ENCODE results near the gene LLCFC1. TPM values are rescaled to one million over a fixed set of nuclear protein-coding genes. Genes with fewer than 3 reads are reported as not detected.

LLCFC1 gene
- total RNA-seq, 1 experiment from 2014 or later, result not detected

DNA sequence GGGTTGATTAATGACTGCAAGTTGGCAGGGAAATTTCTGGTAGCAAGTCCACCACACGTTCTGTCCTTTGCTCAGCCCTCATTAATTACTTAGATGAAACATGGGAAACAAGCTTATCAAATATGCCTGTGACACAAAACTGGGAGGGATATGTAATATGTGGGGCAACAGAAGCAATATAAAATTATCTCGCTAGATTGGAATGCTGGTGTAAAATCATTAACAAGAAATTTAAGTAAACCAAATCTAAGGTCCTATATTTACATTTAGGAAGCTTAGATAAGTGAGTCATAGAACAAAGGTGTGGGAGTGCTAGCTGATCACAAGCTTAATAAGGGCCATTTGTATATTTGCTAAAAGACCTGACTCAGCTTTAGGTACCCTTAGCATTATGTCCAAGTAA, 29.3 kb upstream of the LLCFC1 start:
- no peak for DNase-seq (ENCODE audit: low spot score)

DNA sequence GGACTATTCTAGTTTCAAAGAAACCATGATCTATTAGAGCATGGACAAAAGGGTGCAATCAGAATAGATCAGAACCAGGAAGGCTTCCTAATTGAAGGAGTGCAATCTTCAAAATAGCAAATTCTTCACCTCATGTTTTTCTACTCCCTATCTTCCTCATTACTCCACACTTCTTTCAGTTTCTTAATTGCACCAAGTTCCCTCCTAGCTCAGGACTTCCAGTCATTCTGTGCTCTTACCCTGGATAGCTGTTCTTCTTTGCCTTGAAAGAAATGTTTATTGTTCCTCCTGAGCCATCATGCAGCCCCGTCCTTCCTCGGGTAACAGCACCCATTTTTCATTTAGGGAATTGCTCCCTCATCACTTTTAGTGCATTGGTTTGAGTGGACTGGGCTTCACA, 28.8 kb upstream of the LLCFC1 start:
- DNase-seq (ENCODE audit: low spot score), result no peak

DNA sequence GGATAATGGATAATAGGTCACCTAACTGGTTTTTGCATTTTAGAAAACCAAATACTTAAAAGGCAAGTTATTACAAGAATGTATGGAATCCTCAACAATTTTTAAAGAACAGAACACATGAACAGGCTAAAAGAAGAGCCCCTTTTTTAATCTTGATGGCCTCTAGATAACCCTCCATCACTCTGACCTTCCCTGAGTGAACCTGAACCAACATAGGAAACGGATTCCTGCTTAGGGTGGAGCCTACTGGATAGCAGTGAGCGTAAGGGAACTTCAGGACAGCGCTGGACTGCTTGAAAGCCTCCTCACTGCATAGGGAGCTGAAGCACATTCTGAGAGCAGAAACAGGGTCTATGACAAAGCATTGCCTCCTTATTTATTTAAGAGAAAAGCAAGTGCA, 26.2 kb upstream of the LLCFC1 start:
- DNase-seq (ENCODE audit: low spot score), result peak; percentile 4

DNA sequence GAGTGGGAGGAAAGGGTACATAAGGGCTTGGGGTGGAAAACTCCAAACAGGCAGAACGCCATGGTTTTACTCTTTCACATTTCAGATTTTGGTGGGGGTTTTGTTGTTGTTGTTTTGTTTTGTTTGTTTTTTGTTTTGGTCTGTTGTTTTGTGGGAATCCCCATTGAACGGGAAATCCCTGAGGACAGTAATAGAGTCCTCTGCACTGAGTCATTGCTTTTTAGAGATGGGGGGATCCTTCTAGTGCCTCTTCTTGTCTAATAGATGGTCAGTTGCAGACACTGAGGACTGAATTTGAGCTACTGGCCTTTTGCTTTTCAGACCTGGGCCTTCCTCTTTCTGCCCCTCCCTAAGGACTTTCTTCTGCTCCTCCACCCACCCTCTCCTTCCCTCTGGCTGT, 25.7 kb upstream of the LLCFC1 start:
- no peak for DNase-seq (ENCODE audit: low spot score)

DNA sequence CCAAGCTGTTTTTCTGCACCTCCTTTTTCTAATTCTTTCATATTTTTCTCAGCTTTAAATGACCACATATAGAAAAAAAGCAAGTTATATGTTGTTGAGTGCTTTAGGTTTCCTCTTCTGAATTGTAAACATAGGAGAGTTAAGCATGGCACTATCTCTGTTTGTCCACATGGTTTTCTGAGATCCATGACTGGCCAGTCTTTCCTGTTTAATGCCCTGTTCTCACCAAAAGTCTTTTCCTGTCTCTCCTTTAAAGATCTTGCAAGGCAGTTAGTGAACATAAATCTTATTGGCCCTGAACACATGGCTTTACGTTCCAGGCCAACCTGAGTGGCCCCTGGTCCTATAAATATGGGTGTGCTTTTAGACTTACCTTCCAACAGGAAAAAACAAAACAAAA, 25.2 kb upstream of the LLCFC1 start:
- no peak for DNase-seq (ENCODE audit: low spot score)

DNA sequence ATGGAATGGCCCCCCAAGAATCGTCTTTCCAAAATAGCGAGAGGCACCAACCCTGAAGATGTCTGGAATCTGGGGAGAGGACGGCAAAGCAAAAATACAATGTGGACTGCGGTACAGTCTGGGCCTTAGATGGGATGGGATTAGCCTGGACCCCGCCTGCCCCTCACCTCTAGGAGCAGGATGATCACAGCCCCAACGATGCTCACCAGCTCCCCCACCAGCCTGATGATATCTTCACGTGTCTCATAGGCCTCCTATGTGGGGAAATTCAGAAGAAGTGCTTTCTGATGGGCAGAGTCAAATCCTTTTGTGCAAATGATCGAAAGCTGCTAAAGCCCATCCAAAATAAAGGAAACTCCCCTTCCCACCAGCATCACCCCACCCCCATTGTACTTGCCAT, 24.0 kb upstream of the LLCFC1 start:
- no peak for DNase-seq (ENCODE audit: low spot score)

DNA sequence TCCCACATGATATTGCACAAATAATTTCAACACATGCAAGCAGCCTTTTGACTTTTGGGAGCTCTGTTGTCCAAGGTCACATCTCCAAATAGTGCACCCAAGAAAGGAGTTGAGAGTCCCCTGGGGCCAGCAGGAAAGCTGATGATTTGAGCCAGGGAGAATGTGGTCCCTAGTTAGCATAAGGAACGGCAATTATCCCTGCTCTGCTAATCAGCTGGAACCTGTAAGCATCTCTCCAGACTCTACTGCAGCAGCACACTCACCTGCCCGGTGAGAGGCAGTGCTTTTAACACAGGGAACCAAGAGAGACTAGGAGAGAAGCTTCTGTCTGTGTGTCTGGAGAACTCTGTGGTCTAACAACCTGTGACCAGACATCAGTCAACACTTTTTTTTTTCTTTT, 22.8 kb upstream of the LLCFC1 start:
- no peak for DNase-seq (ENCODE audit: low spot score)

DNA sequence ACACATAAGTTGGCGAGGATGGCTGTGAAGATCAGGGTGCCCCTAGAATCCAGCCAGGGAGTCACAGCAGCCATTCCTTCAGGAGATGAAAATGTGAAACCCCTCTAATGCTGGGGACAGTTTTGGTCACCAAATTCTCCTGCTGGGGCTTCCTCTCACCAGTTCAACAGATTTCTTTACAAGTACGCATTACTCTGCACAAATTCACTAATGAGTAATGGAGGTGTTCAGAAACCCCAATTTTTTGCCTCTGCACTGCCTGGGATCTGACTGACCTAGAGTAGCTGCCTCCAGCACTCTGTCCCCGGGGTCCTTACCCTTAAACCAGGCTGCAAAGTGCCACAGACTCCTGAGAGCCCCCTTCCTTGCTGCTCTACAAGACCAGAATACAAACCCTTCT, 21.8 kb upstream of the LLCFC1 start:
- no peak for DNase-seq (ENCODE audit: low spot score)

DNA sequence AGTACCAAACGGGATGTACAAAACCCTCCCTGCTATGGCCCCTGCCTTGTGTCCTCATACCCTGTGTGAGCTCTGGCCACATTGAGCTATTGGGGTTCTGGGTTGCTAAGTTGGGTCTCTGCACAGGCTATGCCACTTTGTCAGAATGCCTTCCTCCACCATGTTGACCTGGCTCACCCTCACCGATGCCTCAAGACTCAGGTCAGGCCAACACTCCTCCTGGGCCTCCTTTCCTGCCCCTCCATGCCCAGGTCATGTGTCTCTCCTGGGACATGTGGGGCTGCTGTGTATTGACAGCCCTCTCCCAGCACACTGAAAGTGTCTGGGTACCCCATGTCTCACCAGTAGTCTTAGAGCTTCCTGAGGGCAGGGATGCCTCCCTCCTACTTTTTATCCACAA, 20.4 kb upstream of the LLCFC1 start:
- no peak for DNase-seq (ENCODE audit: low spot score)

DNA sequence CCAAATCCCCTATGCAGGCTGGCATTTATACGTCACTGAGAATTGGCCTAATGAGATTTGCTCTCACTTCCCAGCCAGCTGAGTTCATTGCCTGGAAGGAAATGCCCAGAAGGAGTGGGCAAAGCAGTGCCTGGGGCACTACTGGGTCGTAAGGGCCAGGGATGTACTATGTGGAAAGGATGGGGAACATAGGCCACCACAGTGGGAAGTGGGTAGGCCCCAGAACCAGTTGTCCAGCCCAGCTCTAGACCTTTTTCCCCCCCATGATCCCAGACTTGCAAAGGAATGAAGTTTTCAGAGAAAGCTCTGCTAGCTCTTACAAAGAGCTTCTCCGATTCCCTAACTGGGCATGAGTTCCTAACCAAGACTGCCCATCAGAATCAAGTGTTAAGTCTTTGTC, 19.6 kb upstream of the LLCFC1 start:
- no peak for DNase-seq (ENCODE audit: low spot score)

DNA sequence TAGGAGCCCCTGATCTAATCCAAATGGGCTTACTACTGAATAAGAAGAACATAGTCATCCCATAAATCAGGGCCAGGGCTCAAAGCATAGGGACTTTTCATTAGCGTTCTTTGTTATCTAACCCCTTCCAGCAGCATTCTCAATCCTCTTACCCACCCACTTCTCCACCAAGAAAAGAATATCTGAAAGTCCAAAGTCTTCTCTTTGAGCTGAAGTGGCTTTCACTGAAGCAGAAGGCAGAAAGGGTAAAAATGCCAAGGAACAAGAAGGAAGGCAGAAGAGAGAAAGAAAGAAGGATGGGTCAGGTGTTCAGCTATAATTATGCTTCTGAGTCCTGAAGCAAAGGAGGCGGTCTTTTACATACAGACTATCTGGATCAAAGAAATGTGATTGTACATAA, 15.9 kb upstream of the LLCFC1 start:
- DNase-seq (ENCODE audit: low spot score), result no peak

DNA sequence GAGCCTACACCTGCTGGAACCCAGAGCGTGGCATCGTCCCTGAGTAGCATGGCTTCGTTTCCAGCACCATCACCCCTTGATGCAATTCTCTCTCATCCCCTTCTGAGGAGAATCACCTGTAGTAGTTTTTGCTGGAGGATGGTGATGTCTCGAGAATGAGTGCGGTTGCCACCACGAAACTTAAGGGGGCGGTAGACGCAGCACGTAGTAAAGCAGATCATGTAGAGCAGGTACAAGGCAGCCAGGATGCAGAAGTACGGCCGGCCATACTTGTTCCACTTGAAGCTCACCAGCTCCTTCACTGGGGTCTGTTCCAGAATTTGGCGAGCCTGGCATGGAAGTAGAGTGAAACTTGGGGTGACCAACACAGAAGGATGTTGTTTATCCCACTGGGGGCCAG, 13.9 kb upstream of the LLCFC1 start:
- no peak for DNase-seq (ENCODE audit: low spot score)

DNA sequence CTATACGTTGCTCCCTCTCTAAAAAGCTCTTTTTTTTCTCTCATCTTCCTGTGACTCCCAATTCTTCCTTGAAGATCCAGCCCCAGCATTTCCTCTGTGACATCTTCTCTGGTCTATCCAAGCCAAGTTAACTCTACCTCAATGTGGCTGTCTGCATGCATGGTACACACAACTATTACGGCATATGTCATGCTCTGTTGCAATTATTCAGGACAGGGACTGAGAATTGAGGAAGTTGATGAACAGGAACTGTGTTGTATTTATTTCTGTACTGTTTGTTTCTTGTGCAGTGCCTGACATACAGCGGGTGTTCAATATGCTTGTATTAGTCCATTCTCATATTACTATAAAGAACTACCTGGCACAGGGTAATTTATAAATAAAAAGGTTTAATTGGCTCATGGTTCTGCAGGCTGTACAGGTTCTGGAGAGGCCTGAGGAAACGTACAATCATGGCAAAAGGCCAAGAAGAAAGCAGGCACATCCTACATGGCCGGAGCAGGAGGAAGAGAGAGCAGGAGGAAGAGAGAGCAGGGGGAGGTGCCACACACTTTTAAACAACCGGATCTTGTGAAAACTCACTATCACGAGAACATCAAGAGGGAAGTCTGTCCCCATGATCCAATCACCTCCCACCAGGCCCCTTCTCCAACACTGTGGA, 12.1 kb upstream of the LLCFC1 start:
- no peak for DNase-seq (ENCODE audit: low spot score)

DNA sequence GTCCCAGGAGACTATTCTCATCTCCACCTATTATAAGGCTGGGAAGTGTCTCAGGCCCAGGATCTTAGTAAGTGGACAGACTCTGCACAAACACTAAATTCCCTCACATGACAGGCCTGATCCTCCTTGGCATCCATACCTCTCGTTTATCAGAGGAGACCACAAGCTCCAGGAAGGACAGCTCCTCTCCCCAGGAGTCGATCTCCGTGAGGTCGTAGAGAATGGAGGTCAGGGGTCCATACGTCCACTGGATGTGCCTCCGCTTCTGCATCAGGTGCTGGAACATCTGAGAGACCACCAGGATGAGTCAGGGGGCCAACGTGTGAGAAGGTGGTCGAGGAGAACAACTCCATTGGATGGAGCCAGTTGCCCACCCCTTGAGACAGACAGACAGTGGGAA, 11.3 kb upstream of the LLCFC1 start:
- DNase-seq (ENCODE audit: low spot score), result no peak

DNA sequence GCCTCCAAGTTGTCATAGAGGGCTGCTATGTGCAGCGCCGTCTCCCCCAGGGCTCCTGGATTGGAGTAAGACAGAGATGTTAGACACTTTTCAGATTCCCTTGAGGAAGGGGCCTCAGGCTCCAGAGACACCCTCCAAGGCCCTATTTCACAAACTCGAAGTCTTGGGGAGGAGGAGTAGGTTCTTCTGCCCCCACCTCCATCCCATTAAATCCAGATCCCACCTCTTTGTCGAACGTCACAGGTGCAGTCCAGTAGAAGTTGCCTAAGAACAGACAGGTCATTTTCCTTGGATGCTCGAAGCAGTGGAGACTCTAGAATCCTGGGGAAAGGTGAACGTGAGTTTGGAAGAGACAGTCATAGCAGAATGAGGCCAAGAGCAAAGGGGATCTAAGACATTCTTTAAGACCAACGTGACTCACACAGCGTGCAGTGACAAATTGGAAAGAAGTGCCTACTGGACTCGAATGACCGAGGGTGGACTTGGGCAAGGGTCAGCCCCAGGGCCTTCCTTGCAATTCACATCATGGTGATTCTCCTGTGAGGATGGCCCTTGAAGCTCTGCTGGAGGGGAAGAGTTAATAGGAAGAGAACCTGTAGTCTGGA, 9.1 kb upstream of the LLCFC1 start:
- DNase-seq (ENCODE audit: low spot score), result no peak

DNA sequence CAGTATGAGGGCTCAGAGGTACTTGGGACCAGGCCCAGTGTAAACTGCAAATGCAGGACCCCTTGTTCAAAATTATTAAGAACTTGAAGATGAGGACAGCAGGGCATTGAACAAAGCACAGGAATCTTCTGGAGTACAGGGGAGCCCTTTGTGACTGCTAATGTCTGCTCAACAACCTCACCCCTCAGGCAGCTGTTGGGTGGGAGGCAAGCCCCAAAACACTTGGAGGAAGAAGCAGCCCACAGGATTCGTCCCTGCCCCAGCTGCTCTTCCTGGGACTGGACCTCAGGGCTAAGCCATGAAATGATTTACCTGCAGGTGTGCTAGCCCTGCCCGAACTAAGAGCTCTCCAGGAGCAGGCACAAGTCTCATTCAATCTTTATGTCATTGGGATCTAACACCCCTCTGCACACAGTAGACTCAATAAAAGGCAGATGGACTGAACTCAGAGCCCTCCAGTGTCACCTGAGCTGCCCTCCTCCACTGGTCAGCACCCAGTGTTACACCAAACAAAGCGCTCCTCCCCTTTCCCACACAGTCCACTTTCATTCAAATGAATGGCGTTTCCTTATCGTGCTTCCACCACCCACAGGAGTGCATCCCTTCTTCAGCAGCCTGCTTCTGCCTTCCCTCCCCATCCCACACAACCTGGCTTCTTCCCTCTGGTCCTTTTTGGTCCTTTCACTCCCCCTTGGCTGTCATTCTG, 6.7 kb upstream of the LLCFC1 start:
- DNase-seq (ENCODE audit: low spot score), result no peak

DNA sequence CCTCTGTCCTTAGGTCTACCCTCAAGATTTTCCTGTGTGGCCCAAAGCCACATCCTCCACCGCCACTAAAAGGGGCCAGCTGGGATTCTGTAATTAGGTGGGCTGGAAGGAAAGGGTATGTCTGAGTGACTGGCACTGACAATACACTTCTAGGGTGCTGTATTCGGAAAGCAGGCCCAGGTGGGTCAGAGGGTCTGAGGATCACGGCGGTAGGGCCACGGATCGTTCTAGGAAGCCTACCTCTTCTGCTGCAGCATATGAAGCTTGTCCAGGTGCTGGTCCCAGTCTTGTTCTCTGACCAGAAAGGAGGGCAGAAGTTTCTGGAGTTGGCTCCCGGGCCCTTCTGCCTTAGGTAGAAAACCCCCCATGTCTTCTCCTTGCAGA, 6.2 kb upstream of the LLCFC1 start:
- DNase-seq (ENCODE audit: low spot score), result no peak

DNA sequence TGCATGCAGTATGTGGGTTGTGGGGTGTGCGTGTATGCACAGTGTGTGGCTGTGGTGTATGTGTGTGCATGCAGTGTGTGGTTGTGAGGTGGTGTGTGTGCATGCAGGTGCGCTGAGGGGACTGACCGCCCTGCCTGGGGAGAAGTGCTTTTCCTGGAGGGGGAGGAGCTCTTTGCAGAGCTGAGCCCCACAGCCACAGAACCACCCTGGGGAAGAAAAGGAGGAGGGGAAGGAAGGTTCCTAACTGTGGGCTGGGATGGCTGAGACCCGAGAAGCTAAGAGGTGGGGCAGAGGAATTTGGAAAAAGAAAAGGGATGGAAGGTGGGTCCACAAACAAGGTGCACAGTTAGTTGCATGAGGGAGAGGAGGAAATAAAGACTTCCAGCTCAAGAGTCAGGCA, 5.7 kb upstream of the LLCFC1 start, which contains the start of gene TRPV5:
TSS of gene TRPV5 (minus strand) at position 123 of the 400 bp plus-strand sequence. CDS start 287 bp downstream, outside the sequence.
- DNase-seq (ENCODE audit: low spot score), result no peak

DNA sequence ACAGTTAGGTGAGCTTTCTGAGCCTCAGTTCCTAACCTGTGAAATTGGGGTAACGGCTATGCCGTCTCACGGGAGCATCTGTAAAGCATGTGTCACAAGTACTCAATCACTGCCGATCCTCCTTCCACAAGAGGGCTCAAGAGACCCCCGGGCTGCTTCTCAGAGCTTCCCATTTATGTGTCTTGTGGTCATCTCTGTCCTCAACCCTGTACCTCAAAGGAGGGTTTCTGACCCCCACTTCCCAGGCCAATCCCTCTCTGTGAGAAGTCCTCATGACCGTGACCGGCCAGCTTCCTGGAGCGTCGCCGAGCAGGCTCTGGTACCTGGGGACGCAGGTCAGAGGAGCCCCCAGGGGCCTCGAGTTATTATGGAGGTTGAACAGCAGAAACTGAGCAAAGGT, 5.2 kb upstream of the LLCFC1 start:
- no peak for DNase-seq (ENCODE audit: low spot score)

DNA sequence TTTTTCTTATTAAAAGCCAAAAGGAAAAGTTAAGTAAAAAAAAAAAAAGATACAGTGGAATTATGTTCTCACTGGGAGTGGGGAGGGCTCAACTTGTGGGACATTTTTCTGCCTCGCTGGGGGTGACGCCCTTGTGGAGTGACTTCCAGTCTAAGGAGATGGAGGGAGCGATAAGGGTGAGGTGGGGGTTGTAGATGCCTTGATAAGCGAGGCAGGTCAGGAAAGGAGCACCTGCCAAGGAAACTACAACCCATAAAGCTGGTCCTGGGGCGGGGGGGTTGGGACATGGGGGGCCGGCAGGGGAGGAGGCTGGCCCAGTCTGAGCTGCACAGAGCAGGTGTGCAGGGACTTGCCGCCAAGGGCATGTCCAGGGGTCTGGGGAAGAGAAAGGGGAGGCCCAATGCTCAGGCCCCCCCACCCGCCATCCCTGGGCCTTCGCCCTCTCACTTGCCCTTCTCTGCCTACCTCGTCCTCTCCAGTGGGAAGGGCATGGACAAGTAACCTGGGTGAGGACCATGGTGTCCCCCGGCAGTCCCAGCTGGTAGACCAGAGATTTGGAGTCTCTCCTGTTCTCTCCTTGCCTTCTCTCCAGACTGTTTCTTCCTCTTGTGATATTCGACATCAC, 3.2 kb upstream of the LLCFC1 start:
- DNase-seq (ENCODE audit: low spot score), result no peak

DNA sequence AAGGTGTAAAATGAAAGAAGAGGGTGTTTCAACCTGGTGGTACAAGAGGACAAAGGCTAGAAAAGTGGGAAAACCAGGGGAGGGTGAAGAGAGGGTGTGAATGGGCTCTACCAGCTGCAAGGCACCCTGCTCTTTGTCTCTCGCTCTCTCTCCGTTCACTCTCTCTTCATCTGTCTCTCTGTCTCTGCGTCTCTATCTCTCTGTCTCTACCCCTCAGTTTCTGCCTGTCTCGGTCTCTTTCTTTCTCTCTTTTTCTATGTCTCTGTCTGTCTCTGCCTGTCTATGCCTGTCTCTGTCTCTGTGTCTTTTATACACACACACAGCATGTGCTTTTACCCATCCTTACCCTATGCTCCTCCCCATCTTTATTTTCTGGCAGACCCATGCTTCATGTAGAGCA, 673 bp upstream of the LLCFC1 start:
- no peak for DNase-seq (ENCODE audit: low spot score)

DNA sequence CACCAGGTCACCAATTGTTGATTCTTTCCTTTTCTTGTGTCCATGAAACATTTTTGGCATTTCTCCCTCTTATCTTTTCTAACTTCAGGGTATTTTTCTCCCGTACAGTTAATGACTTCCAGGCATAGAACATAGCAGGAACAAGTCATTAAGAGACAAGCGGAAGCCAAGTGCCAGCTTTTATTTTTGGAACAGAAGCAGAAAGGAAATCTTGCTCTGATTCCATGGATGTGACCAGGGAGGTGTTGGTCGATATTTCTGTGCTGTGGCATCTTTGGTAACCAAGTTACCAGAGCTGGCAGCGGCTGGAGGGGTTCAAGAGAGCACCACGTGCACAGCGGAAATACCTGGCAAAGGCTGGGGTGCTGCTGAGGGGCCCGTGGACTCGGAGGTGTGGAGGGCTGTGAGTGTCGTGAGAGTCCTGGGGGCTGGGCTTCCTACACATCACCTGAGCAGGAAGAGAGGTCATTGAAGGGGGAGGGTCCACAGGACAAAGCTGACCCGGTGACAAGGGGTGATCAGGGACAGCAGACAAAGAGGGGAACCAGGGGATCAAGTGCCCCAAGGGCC, 1.8 kb downstream of the LLCFC1 start:
- DNase-seq (ENCODE audit: low spot score), result no peak

DNA sequence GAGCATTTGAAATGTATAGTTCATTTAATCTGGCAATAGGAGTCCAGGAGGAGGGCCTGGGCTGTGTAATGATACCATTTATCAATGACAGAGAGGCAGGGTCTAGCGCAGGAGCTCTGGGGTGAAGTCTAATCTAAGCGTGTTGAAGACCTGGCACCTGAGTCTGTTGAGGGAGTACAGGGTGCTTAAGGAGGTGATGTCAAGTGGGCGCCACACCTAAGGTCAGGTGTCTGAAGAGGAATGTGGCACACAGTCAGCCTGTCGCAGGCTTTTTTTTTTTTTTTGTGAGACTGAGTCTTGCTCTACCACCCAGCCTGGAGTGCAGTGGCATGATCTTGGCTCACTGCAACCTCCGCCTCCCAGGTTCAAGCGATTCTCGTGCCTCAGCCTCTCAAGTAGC, 2.3 kb downstream of the LLCFC1 start:
- DNase-seq (ENCODE audit: low spot score), result no peak
